ENCODE measurements around the gene WDFY3. TPM values are rescaled to one million over a fixed set of nuclear protein-coding genes. Genes with fewer than 3 reads are reported as not detected.

WDFY3 gene
- total and polyA plus RNA-seq, 2 donors (not counting 1 experiment from before 2014, with no cell fraction given) = 0.05 to 0.36 TPM

DNA sequence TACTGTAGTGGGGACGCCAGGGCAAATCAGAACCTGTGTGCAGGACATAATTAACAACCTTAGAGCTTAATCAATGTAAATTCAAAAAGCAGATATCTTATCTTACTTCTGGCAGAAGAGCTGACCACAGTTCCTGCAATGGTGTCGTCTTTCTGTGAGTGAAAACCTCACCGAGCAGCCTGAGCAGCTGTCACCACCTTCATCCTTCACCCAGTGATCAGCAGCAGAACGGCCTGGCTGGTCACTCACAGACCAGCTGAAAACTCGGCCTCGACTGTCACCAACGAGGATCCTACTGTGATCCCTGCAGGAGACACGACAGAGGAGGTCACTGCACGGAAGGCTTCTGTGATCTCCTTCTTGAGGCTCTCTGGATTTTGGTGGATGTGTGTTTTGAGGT, 289.4 kb downstream of the WDFY3 start:
- Histone ChIP-seq H3K9me3 (ENCODE audit: control extremely low read depth in 1 of 3, control insufficient read depth in 2 of 3, insufficient read depth in 1 of 3, low read length in 2 of 3) (no peaks in the 10 kb centered on the region), H3K79me2 (ENCODE audit: control insufficient read depth, insufficient read depth, low read length) (no peaks in the 10 kb centered on the region), H3K27me3 (replicated peaks in 1 of 4; ENCODE audit: control extremely low read depth in 1 of 4, control insufficient read depth in 3 of 4, insufficient read depth in 4 of 4, low read length in 3 of 4) (no peaks in the 10 kb centered on the region), H3K27ac (ENCODE audit: low read length in 2 of 2) (no peak overlapping the region), H3K4me1 (ENCODE audit: control insufficient read depth in 2 of 2, insufficient read depth in 2 of 2, low read length in 2 of 2) (no peaks in the 10 kb centered on the region), H4K20me1 (ENCODE audit: control insufficient read depth, insufficient read depth, low read length, poor library complexity, severe bottlenecking) (no peaks in the 10 kb centered on the region), H3K9ac (ENCODE audit: low read length) (no peak overlapping the region), H3K4me2 (replicated peaks; ENCODE audit: low read depth, low read length, poor library complexity, severe bottlenecking) (no peak overlapping the region), H3K4me3 (ENCODE audit: control extremely low read depth in 1 of 5, extremely low read depth in 1 of 5, insufficient read depth in 1 of 5, low read depth in 2 of 5, low read length in 4 of 5) (no peak overlapping the region), H2AFZ (ENCODE audit: insufficient read depth, low read depth, low read length, poor library complexity, severe bottlenecking) (no peak overlapping the region), H3K36me3 (replicated peaks in 1 of 2; ENCODE audit: control extremely low read depth in 1 of 2, control insufficient read depth in 1 of 2, extremely low read depth in 1 of 2, insufficient read depth in 2 of 2, low read length in 1 of 2) (no peaks in the 10 kb centered on the region)
- Mint-ChIP-seq H3K4me1 (no peaks in the 10 kb centered on the region), H3K27ac (no peak overlapping the region), H3K4me3 (no peak overlapping the region), H3K9me3 (ENCODE audit: insufficient read depth) (no peaks in the 10 kb centered on the region), H3K27me3 (no peaks in the 10 kb centered on the region)
- ATAC-seq (ENCODE audit: low read depth) (no peak), DNase-seq (no peak)
- WGBS (ENCODE audit: insufficient coverage) = 83% methylated on average over 8 of the region's 9 CpGs
- no peak for TF ChIP-seq EZH2 (IDR thresholded peaks at IDR 0.05; ENCODE audit: borderline replicate concordance, insufficient read depth, low read depth, low read length, poor library complexity, severe bottlenecking)
- TF ChIP-seq, protein P1, sequence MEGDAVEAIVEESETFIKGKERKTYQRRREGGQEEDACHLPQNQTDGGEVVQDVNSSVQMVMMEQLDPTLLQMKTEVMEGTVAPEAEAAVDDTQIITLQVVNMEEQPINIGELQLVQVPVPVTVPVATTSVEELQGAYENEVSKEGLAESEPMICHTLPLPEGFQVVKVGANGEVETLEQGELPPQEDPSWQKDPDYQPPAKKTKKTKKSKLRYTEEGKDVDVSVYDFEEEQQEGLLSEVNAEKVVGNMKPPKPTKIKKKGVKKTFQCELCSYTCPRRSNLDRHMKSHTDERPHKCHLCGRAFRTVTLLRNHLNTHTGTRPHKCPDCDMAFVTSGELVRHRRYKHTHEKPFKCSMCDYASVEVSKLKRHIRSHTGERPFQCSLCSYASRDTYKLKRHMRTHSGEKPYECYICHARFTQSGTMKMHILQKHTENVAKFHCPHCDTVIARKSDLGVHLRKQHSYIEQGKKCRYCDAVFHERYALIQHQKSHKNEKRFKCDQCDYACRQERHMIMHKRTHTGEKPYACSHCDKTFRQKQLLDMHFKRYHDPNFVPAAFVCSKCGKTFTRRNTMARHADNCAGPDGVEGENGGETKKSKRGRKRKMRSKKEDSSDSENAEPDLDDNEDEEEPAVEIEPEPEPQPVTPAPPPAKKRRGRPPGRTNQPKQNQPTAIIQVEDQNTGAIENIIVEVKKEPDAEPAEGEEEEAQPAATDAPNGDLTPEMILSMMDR (IDR thresholded peaks at IDR 0.05) = no peak
- POLR2A ChIA-PET = no interaction called here
- intact Hi-C loops (cut with micrococcal nuclease) = no loop called here
- CTCF ChIA-PET = no interaction called here

DNA sequence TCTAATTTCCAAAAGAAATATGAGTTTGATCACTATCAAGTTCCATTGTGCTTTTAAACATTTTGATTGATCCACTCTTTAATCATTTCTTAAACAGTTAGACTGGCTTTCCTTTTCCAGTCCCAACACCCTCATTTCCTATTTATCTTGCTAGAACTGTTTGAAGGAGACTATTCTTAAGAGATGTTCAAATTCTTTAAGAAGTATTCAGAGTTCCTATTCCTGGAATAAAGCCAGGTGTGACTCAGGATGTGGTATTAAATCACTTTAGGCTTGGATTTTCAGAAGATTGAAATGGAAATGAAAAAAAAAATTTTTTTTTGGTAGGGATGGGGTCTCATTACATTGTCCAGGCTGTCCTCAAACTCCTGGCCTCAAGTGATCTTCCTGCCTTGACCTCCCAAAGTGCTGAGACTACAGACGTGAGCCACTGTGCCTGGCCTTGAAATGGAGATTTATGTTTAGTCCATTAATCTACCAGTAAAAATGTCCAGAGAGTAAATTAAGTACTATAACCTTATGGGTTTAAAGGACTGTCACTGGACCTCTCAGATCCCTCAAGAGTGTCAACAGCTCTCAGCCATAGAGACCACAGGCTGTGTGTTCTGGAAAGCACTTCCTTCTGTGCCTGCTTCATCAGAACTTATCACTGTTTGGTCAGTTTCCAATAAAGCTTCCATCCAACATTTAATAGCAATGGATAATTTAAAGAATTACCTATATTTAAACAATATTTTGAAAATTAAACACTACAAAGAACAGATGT, 292.8 kb downstream of the WDFY3 start:
- CTCF ChIA-PET = no interaction called here
- Histone ChIP-seq H3K4me3 (ENCODE audit: control extremely low read depth in 1 of 5, extremely low read depth in 1 of 5, insufficient read depth in 1 of 5, low read depth in 2 of 5, low read length in 4 of 5) (no peak overlapping the region), H2AFZ (ENCODE audit: insufficient read depth, low read depth, low read length, poor library complexity, severe bottlenecking) (no peak overlapping the region), H3K79me2 (ENCODE audit: control insufficient read depth, insufficient read depth, low read length) (no peaks in the 10 kb centered on the region), H3K4me1 (ENCODE audit: control insufficient read depth in 2 of 2, insufficient read depth in 2 of 2, low read length in 2 of 2) (no peaks in the 10 kb centered on the region), H3K9ac (ENCODE audit: low read length) (no peak overlapping the region), H3K27ac (ENCODE audit: low read length in 2 of 2) (no peak overlapping the region), H3K4me2 (replicated peaks; ENCODE audit: low read depth, low read length, poor library complexity, severe bottlenecking) (no peak overlapping the region), H3K36me3 (replicated peaks in 1 of 2; ENCODE audit: control extremely low read depth in 1 of 2, control insufficient read depth in 1 of 2, extremely low read depth in 1 of 2, insufficient read depth in 2 of 2, low read length in 1 of 2) (no peaks in the 10 kb centered on the region), H4K20me1 (ENCODE audit: control insufficient read depth, insufficient read depth, low read length, poor library complexity, severe bottlenecking) (no peaks in the 10 kb centered on the region), H3K9me3 (ENCODE audit: control extremely low read depth in 1 of 3, control insufficient read depth in 2 of 3, insufficient read depth in 1 of 3, low read length in 2 of 3) (no peaks in the 10 kb centered on the region), H3K27me3 (replicated peaks in 1 of 4; ENCODE audit: control extremely low read depth in 1 of 4, control insufficient read depth in 3 of 4, insufficient read depth in 4 of 4, low read length in 3 of 4) (no peaks in the 10 kb centered on the region)
- intact Hi-C loops (cut with micrococcal nuclease) = no loop called here
- POLR2A ChIA-PET = no interaction called here
- no peaks in the 10 kb centered on the region for H3K9me3 Mint-ChIP-seq (ENCODE audit: insufficient read depth)
- H3K4me3 Mint-ChIP-seq = no peak overlapping the region
- no peak overlapping the region for H3K27ac Mint-ChIP-seq
- no peaks in the 10 kb centered on the region for H3K27me3 Mint-ChIP-seq
- no CpG with 5 or more reads among the region's 1 CpG for WGBS (ENCODE audit: insufficient coverage)
- no peak for TF ChIP-seq EZH2 (IDR thresholded peaks at IDR 0.05; ENCODE audit: borderline replicate concordance, insufficient read depth, low read depth, low read length, poor library complexity, severe bottlenecking)
- TF ChIP-seq, protein P1 (IDR thresholded peaks at IDR 0.05) = no peak
- ATAC-seq (ENCODE audit: low read depth) = no peak
- no peak for DNase-seq
- no peaks in the 10 kb centered on the region for H3K4me1 Mint-ChIP-seq

All from B cell (primary cell).